GM12878 (cell line): Measurements from ENCODE around the gene OAS1. TPM values are rescaled to one million over a fixed set of nuclear protein-coding genes. Genes with fewer than 3 reads are reported as not detected.

ENCODE experiments used
- ATAC-seq: fragments of 200-7000 bp; cut with Tn5 transposase; 3 replicates; pipeline ENCODE4 v1.9.1; 2020; ENCODE audit warnings: mild to moderate bottlenecking, moderate library complexity
- BruUV-seq: library from RNA; stranded (reverse); fragments of 400-500 nt; replicated peaks from 2 replicates; lab custom pipeline; 2021; lab: Mats Ljungman, UMichigan
- CTCF ChIA-PET: fragments of 300-600 bp; sonication (Branson Sonifier 250); formaldehyde crosslinking; extraction: SDS; loops from one replicate; lab custom pipeline; 2021; ENCODE audit warnings: inconsistent platforms; lab: Yijun Ruan, JAX
- POLR2A ChIA-PET: fragments of 350-600 bp; formaldehyde crosslinking; extraction: SDS; loops from one replicate; lab custom pipeline; 2021; ENCODE audit warnings: inconsistent platforms; lab: Charles Lee
- RAD21 ChIA-PET: fragments of 300-600 bp; sonication (Branson Sonifier 250); formaldehyde crosslinking; loops from one replicate; lab custom pipeline; 2023; ENCODE audit warnings: antibody characterized with exemption; ENCODE audit not compliant: unreplicated experiment; lab: Charles Lee
- SMC1A ChIA-PET: fragments of 300-600 bp; sonication (Branson Sonifier 250); formaldehyde crosslinking; loops from one replicate; lab custom pipeline; 2023; ENCODE audit not compliant: unreplicated experiment, uncharacterized antibody; lab: Charles Lee
- DNase-seq: peaks from one replicate; pipeline ENCODE4 v3.0.0-alpha.2; 2011; ENCODE audit warnings: low read depth, low spot score
- FAIRE-seq: peaks from 3 replicates; lab custom pipeline; 2011; peaks lifted over from hg19 to GRCh38; lab: Jason Lieb, UNC
- H2AFZ ChIP-seq: 2 replicates; pipeline ENCODE4 v1.6.0; 2011; ENCODE audit warnings: low read depth, low read length, control low read depth; ENCODE audit not compliant: control insufficient read depth
- H3K27ac ChIP-seq: 2 replicates; pipeline ENCODE4 v1.5.1; 2011; ENCODE audit warnings: control low read depth; ENCODE audit not compliant: control insufficient read depth, insufficient read depth
- H3K27me3 ChIP-seq, 2 experiments: replicated peaks in 1 of 2; 2 replicates each; pipeline versions ENCODE4 v1.6.0 to v1.6.1; 2011; ENCODE audit warnings: low read length in 1 of 2; ENCODE audit not compliant: control insufficient read depth in 2 of 2, insufficient read depth in 2 of 2
- H3K36me3 ChIP-seq, 2 experiments: 2 replicates each; pipeline ENCODE4 v1.5.1; 2011; ENCODE audit warnings: low read length in 1 of 2; ENCODE audit not compliant: control insufficient read depth in 2 of 2, insufficient read depth in 2 of 2
- H3K4me1 ChIP-seq: 2 replicates; pipeline ENCODE4 v1.6.1; 2011; ENCODE audit warnings: mild to moderate bottlenecking, low read length, moderate library complexity, mixed read lengths; ENCODE audit not compliant: control insufficient read depth, insufficient read depth
- H3K4me2 ChIP-seq: 2 replicates; pipeline ENCODE4 v1.6.0; 2011; ENCODE audit warnings: control low read depth; ENCODE audit not compliant: control insufficient read depth, insufficient read depth
- H3K4me3 ChIP-seq: fragments of 200-600 bp; sonication (generic); 2 replicates; pipeline ENCODE4 v1.5.1; 2016
- H3K79me2 ChIP-seq: 2 replicates; pipeline ENCODE4 v1.6.0; 2011; ENCODE audit warnings: low read length; ENCODE audit not compliant: control insufficient read depth, insufficient read depth
- H3K9ac ChIP-seq: 2 replicates; pipeline ENCODE4 v1.8.0; 2011; ENCODE audit warnings: low read length, control low read depth, mixed read lengths; ENCODE audit not compliant: control insufficient read depth, insufficient read depth
- H3K9me3 ChIP-seq: replicated peaks from 3 replicates; pipeline ENCODE4 v1.5.1; 2011; ENCODE audit warnings: mild to moderate bottlenecking, low read length; ENCODE audit not compliant: control insufficient read depth, insufficient read depth
- H4K20me1 ChIP-seq: 2 replicates; pipeline ENCODE4 v1.6.0; 2011; ENCODE audit not compliant: control insufficient read depth, insufficient read depth
- CHD1 ChIP-seq: IDR thresholded peaks from 2 replicates; pipeline ENCODE4 v1.6.1; 2012; ENCODE audit warnings: low read depth, low read length, improper control_type of control experiment
- CUX1 ChIP-seq: IDR thresholded peaks from 2 replicates; pipeline ENCODE4 v1.6.1; 2012; ENCODE audit warnings: improper control_type of control experiment, low read depth, low read length; ENCODE audit not compliant: insufficient replicate concordance
- GABPA ChIP-seq: IDR thresholded peaks from 2 replicates; pipeline ENCODE4 v1.6.1; 2014; ENCODE audit warnings: antibody characterized with exemption, low read depth, mild to moderate bottlenecking, inconsistent platforms
- GATAD2B ChIP-seq: fragments of 450-650 bp; conservative IDR thresholded peaks from 2 replicates; pipeline ENCODE4 v1.6.1; 2017; ENCODE audit warnings: low read depth, mild to moderate bottlenecking, moderate library complexity
- HDGF ChIP-seq: fragments of 450-650 bp; IDR thresholded peaks from 2 replicates; pipeline ENCODE4 v1.6.1; 2016; ENCODE audit warnings: antibody characterized with exemption
- RELB ChIP-seq: fragments of 450-650 bp; IDR thresholded peaks from 2 replicates; pipeline ENCODE4 v1.6.1; 2017; ENCODE audit warnings: low read depth, mild to moderate bottlenecking, moderate library complexity
- RFX5 ChIP-seq: IDR thresholded peaks from 2 replicates; pipeline ENCODE4 v1.6.1; 2011; ENCODE audit warnings: low read depth, low read length, improper control_type of control experiment
- SREBF2 ChIP-seq: IDR thresholded peaks from 2 replicates; pipeline ENCODE4 v1.6.1; 2012; ENCODE audit warnings: mild to moderate bottlenecking, low read length
- WGBS: methylation state at CpG from one replicate; pipeline ENCODE4 v1.1.6; 2016; ENCODE audit warnings: low lambda C conversion rate; ENCODE audit not compliant: insufficient replicate concordance, insufficient coverage; ENCODE audit errors: missing lambda C conversion rate; 5-methylcytosine and 5-hydroxymethylcytosine counted together
- in situ Hi-C: fragments of 300-500 bp; cut with MboI; formaldehyde crosslinking; loops from 9 replicates; pipeline ENCODE4 v1.14.3; 2018; ENCODE audit warnings: mixed read lengths
- intact Hi-C: fragments of 100-400 bp; cut with micrococcal nuclease; formaldehyde crosslinking; loops from one replicate; pipeline ENCODE4 v1.14.2; 2022; ENCODE audit not compliant: unreplicated experiment
- polyA plus RNA-seq, 11 experiments: library from polyadenylated mRNA; depleted of rRNA in 4 of 11; unstranded in 6 of 11; stranded (reverse) in 5 of 11; fragments of >200 nt; fragmentation: Nextera tagmentation in 4 of 11; fragmentation: Illumina TruSeq in 1 of 11; extraction: Ambion mirVana in 4 of 11; extraction: Trizol in 1 of 11; gene quantifications; 1 replicate in 1 of 11; 2 replicates in 10 of 11; pipeline versions ENCODE4 v1.2.1 to v1.2.3, GENCODE V29; 2011 to 2016; ENCODE audit warnings: inconsistent platforms in 2 of 11, missing spikeins in 2 of 11, low read depth in 1 of 11
- total RNA-seq, 4 experiments: library from RNA; depleted of rRNA in 3 of 4; stranded (reverse); fragments of >200 nt in 3 of 4; fragmentation: Illumina TruSeq in 1 of 4; extraction: Trizol in 1 of 4; gene quantifications; 2 replicates each; pipeline versions ENCODE4 v1.2.1 to v1.2.3, GENCODE V29; 2013 to 2021

Gene OAS1
- total and polyA plus RNA-seq, 10 of the 15 experiments (the other 5 are each of a cell fraction or from before 2014, with no cell fraction given), result 44.7 to 287 (median 64.3) TPM

GRCh38 chr12:112929715-112930114 lies 23.0 kb downstream of the OAS1 start (continued):
- TF ChIP-seq CUX1, result no peak

- no peaks in the 10 kb centered on the region for H3K79me2 ChIP-seq
- H3K36me3 ChIP-seq, result no peaks in the 10 kb centered on the region
- no peaks in the 10 kb centered on the region for H3K4me1 ChIP-seq
- no peaks in the 10 kb centered on the region for H4K20me1 ChIP-seq
- no peak for FAIRE-seq
- H3K4me2 ChIP-seq, result no peak overlapping the region
- H3K27ac ChIP-seq, result no peak overlapping the region
- no peak overlapping the region for H2AFZ ChIP-seq
- ChIA-PET POLR2A (interaction anchor here (0.6 kb wide), 1 partner anchor 24 kb away, joined by 3 read pairs; the partner anchor contains the start of gene OAS1), SMC1A (interaction anchor here (1.4 to 1.7 kb wide), 2 partner anchors 10 to 23 kb away, joined by 5 to 9 read pairs; partner anchors contain the start of gene OAS1), CTCF (interaction anchor here (1.1 to 1.6 kb wide), 3 partner anchors 10 to 30 kb away, joined by 3 to 8 read pairs (median 4); partner anchors contain the start of gene OAS1), RAD21 (interaction anchor here (0.8 to 1.4 kb wide), 2 partner anchors 11 to 100 kb away, joined by 3 read pairs; no protein-coding TSS in a partner anchor)
- BruUV-seq, result no TSS peak
- no peaks in the 10 kb centered on the region; the same call in 2 of the 3 replicates for H3K9me3 ChIP-seq
- 64% methylated on average over 2 of the region's 2 CpGs for WGBS
- intact Hi-C loops, result no loop called here
- in situ Hi-C loops, result no loop called here
- no peak for DNase-seq
- H3K9ac ChIP-seq, result no peak overlapping the region
- H3K4me3 ChIP-seq, result no peak overlapping the region
- H3K27me3 ChIP-seq, result no peaks in the 10 kb centered on the region
- no peak for ATAC-seq
- TF ChIP-seq GABPA (no peak), RFX5 (no peak), SREBF2 (no peak), CUX1 (no peak), RELB (no peak), HDGF (no peak), GATAD2B (no peak), CHD1 (no peak)
Observed at GRCh38 chr12:112930350-112930749, 23.6 kb downstream of the OAS1 start.
